Measurements from ENCODE around the gene CLEC2D.
"Not testable (repeated sequence)": the region's sequence is repeated elsewhere in the genome, so short reads cannot be mapped to it uniquely, and the experiment has no call there.

The CLEC2D gene

DNA sequence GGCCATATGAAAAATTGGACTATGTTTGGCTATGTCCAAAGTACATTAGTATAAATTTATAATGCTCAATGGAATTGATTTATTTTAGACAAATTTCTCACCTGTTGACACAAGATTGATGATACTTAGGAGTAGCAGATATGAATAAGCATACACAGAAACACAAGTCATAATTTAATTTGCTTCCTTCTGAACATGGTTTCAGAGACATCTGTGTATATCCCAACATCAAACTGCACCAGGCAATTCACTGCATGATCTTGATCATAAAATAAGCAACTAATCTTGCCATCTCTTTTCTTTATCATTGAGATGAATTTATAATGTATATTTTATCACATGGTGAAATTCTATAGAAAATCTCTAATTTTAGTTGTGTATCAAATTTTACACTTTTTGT lies 59.6 kb downstream of the CLEC2D start:
- no peak for DNase-seq (ENCODE audit: low spot score)

GRCh38 chr12:9730011-9730410 lies 60.5 kb downstream of the CLEC2D start:
- no peak for DNase-seq (ENCODE audit: low spot score)

DNA sequence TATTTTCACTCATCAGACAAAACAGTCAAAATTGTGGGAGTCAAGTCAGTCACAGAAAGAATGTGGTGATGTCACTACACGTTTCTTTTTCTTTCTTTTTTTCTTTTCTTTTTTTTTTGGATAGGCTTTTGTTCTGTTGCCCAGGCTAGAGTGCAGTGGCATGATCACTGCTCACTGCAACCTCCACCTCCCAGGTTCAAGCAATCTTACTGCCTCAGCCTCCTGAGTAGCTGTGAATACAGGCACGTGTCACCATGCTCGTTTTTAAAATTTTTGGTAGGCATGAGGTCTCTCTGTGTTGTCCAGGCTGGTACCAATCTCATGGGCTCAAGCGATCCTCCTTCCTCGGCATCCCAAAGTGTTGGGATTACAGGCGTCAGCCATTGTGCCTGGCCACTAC lies 61.1 kb downstream of the CLEC2D start:
- no peak for DNase-seq (ENCODE audit: low spot score)

- DNase-seq (ENCODE audit: low spot score) = no peak
Observed at GRCh38 chr12:9731393-9731792, 61.9 kb downstream of the CLEC2D start.

DNA sequence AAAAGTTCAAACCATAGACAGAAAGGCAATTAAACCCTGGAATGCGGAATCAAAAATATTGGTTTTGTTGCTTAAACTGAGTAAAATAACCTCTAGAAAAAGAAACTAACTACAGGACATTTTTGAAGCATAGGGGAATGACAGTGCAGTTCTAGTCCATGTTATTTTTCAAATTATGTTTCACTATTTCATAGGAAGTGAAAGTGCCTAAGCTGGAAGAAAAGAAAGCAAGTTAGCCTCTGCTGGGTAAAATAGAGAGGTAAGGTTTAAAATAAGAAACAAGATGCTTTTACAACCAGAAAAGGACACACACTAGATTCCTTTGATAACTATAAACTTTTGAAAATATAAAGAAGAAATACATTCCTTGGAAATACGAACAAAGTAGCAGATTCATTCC lies 62.3 kb downstream of the CLEC2D start:
- no peak for DNase-seq (ENCODE audit: low spot score)

DNA sequence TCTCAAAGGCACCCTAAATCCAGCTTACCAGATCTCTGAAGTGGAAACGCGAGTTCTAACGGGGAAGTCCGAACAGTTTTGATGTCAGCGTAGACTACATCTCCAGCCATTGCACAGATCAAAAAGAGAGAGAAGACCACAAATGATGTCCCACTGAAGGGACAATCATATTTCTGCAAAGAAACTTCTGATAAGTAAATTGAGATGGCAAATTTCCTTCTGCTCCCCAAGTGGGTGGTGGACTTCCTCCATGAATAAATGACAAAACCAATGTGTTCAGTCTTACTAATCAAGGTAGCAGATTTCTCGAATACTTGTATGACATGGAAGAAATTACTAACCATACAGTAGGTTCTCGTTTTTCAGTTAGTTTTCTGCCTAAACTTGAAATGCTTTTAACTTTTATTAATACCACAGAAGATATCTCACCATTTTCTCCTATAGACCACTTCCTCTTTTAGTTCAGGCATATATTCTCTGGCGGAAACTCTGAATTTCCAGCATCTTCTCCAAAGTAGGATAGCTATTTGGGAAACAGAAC lies 63.5 kb downstream of the CLEC2D start, which contains the start of gene CLECL1:
TSS of gene CLECL1 (minus strand) at position 177 of the 541 bp plus-strand sequence.
- DNase-seq (ENCODE audit: low spot score) = no peak

DNA sequence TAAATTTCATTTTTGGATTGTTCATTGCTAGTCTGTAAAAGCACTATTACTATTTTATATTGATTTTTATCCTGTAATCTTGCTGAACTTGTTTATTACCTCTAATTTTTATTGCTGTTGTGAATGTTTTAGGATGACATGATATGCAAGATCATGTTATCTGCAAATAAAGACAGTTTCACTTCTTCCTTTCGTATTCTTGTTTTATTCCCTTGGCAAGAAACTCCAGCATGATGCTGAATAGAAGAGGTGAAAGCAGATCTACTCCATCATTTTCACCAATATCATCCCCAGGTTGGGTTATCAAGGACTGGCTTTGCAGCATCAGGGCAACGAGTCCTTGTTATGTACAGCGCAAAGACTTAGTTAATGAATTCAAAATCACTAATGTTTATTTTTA lies 66.1 kb downstream of the CLEC2D start:
- no peak for DNase-seq (ENCODE audit: low spot score)

DNA sequence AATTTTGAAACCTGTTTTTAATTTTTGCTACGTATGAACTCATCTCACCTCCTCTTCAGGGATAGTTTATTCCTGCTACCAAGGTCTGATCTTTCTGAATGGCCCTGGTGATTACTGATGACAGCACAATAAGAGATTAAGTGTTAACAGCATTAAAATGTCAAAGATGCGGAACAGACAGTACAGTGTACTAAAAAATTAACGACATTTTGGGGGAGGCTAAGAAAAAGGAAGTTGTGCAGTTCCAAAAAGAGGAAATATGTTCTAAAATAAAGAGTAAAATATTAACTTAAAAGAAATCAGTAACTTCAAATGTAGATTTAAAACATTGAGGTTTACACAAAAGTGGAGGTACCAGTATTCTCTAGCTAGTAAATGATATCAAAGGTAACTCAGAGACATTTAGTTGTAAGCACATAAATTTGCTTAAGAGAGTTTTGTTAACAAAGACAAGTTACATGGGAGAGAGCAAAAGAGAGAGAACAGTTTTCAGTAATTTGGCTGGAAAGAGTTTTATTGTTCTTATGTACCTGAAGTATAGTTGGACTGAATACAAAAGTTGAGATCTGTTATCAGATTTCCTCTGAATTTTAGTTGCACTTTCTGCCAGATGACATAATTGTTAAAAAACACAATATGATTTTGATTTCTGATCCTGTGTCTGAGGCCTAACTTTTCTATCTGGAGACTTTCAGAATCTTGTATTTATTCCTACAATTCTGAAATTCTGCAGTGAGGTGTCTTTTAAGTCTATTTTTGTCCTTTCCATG lies 67.6 kb downstream of the CLEC2D start:
- no peak for DNase-seq (ENCODE audit: low spot score)

GRCh38 chr12:9738905-9739304 lies 69.4 kb downstream of the CLEC2D start:
- not testable (repeated sequence) for DNase-seq (ENCODE audit: low spot score)

DNA sequence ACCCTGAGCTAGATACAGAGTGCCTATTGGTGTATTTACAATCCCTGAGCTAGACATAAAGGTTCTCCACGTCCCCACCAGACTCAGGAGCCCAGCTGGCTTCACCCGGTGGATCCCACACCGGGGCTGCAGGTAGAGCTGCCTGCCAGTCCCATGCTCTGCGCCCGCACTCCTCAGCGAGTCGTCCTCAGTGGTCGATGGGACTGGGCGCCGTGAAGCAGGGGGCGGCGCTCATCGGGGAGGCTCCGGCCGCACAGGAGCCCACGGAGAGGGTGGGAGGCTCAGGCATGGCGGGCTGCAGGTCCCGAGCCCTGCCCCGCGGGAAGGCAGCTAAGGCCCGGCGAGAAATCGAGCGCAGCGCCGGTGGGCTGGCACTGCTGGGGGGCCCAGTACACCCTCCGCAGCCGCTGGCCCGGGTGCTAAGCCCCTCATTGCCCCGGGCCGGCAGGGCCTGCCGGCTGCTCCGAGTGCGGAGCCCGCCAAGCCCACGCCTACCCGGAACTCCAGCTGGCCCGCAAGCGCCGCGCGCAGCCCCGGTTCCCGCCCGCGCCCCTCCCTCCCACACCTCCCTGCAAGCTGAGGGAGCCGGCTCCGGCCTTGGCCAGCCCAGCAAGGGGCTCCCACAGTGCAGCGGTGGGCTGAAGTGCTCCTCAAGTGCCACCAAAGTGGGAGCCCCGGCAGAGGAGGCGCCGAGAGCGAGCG lies 70.0 kb downstream of the CLEC2D start:
- not testable (repeated sequence) for DNase-seq (ENCODE audit: low spot score)

DNA sequence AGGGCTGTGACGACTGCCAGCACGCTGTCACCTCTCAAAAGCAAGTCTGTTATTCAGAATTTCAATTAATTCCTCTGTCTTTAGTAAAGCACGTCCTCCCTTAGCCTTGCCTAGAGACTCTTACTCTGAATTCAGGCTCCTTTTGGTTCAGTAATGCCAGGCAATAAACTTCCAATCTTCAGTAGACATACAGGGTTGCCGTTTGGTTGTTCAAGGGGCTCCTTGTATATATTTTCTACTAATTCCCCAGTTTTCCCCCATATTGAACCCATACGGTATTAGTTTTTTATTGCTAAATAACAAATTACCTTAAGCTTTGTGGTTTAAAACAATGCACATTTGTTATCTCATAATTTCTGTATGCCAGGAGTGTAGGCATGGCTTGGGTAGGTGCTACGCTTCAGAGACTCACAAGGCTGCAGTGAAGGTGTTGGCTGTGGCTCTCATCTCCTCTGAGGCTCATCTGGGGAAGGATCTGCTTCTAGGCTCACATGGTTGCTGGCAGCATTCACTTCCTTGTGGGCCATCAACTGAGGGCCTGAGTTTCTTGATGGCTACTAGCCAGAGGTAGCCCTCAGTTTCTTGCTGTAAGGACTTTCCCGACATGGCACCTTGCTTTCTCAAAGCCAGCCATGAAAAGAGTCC lies 70.7 kb downstream of the CLEC2D start:
- no peak for DNase-seq (ENCODE audit: low spot score)

- no peak for DNase-seq (ENCODE audit: low spot score)
Observed at GRCh38 chr12:9741726-9742125, 72.2 kb downstream of the CLEC2D start.

DNA sequence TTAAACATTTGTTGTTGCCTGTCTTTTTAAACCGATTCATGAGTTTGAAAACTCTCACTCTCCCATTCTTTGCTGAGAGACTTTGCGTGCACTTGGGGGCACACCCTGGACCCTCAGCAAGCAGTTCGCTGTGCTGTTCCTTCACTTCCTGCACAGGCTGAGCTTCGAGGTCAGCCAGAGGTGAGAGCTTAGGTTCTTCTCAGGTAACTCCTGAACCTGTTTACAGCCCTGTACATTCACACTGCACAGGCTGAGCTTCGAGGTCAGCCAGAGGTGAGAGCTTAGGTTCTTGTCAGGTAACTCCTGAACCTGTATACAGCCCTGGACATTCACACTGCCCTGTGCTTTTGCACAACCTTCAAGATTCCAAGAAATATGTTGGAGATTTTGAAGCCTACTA lies 73.1 kb downstream of the CLEC2D start:
- DNase-seq (ENCODE audit: low spot score) = no peak

DNA sequence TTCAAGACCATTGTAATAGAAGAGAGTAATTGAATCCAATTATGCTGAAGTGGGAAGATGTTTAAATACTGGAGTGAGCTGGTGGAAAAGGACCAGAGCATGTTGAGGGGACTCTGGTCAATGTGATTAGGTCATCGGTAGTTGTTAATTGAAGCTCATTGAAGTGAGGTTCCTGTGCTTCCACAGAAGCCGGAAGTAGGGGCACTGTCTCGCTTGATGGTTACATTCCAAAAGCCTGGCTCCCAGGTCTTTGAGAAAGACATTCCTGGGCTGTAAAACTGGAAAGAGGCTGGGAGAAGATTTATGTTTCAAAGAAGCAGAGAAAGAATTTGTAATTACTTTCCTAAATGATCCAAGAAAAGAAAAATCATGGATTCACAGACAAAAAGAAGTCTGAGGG lies 75.7 kb downstream of the CLEC2D start:
- DNase-seq (ENCODE audit: low spot score) = no peak
